ENCODE results near the gene CCDC92.
A peak's percentile ranks its signal among the peaks of the same experiment; 100 is the strongest.

The CCDC92 gene

DNA sequence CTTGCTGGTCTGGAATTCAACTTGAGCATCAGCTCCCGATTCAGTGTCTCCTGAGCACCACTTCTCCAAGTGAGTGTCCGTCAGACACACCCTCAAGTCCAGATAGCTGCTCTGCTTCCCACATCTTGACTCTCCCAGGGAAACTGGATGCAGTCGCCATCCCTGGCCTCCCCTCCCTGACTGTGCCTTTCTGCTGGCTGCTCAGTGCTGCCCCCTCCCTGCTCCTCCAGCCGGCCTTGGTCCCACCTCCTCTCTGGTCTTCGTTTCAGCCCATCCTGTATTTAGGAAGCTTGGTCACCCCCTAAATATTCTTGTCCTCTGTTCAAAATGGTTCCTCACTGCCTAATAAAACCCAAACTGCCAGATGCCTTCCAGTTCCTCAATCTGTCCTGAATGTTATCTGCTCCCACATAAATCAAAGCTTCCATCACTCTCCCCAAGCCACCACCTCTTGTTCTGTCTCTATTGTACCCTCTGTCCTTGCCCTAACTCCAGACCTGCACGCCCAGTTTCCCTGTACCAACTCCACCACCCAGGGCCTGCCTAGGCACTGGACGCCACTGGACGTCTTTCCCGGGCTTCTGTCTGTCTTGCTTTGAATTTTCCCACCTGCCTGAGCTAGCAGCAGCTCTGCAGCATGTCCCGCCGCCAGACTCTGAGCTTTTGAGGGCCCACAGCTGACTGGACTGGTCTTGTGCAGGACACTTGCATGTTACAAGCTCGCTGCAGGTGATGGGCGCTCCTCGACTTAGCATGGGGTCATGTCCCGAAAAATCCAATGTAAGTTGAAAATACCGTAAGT, 33.8 kb downstream of the CCDC92 start:
- H3K9me3 Mint-ChIP-seq = no peaks in the 10 kb centered on the region

DNA sequence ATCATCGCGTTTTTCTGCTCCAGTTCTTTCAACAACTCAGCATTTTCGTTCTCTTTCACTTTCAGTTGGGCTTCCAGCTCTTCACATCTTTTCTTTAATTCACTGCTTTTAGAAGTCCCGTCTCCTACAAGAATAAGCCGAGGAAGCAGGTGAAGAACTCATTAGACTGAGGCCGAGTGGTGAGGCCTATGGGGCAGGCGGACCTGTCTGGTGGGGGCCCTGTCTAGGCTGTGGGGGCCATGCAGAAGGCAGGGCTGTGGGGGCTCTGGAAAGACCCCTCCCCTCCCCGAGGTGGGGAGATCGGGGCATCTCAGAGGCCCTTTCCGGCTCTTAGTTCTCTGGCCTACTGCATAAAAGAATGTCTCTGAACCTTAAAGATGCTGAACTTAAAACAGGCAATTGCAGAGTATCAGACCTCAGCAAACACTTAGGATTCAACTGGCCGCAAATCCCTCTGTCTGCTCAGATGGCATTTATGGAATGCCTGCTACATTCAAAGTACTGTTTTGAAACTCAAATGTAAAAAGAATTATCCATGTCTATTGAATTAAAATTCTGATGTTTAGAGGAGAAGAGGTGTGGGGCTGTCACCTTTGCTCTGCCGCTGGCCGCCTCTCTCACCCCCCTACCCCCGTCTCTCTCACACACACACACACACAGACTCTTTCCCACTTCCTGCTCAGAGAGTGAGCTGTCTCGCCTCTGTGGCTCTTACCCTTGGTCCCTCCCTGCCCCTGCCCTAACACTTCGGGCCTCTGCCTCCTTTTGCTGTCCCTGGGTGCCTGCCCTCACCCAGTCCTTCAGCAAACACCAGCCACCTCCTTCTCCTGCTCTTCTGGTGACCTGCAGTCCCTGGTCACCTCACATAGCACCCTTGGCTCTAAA, 34.7 kb downstream of the CCDC92 start:
- no peaks in the 10 kb centered on the region for H3K9me3 Mint-ChIP-seq
- H3K4me1 Mint-ChIP-seq = peaks cover 8% of the 10 kb centered on the region
- H3K27me3 Mint-ChIP-seq (ENCODE audit: low read depth) = peaks cover 3% of the 10 kb centered on the region
- TF ChIP-seq, protein P1, sequence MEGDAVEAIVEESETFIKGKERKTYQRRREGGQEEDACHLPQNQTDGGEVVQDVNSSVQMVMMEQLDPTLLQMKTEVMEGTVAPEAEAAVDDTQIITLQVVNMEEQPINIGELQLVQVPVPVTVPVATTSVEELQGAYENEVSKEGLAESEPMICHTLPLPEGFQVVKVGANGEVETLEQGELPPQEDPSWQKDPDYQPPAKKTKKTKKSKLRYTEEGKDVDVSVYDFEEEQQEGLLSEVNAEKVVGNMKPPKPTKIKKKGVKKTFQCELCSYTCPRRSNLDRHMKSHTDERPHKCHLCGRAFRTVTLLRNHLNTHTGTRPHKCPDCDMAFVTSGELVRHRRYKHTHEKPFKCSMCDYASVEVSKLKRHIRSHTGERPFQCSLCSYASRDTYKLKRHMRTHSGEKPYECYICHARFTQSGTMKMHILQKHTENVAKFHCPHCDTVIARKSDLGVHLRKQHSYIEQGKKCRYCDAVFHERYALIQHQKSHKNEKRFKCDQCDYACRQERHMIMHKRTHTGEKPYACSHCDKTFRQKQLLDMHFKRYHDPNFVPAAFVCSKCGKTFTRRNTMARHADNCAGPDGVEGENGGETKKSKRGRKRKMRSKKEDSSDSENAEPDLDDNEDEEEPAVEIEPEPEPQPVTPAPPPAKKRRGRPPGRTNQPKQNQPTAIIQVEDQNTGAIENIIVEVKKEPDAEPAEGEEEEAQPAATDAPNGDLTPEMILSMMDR (IDR thresholded peaks at IDR 0.05; ENCODE audit: unreplicated experiment in 3 of 3) = no peak
- H3K36me3 Mint-ChIP-seq (ENCODE audit: low read depth) = peaks cover 63% of the 10 kb centered on the region
- no peak overlapping the region for H3K4me3 Mint-ChIP-seq
- H3K27ac Mint-ChIP-seq = peak overlapping the region in 1 of 3 experiments; percentile 10

More for the DNA sequence above, 33.8 kb downstream of the CCDC92 start:
- H3K4me3 Mint-ChIP-seq = no peak overlapping the region
- peaks cover 9% of the 10 kb centered on the region for H3K4me1 Mint-ChIP-seq
- peaks cover 58% of the 10 kb centered on the region for H3K36me3 Mint-ChIP-seq (ENCODE audit: low read depth)
- peak overlapping the region in 1 of 3 experiments; percentile 10 for H3K27ac Mint-ChIP-seq
- TF ChIP-seq, protein P1 (IDR thresholded peaks at IDR 0.05; ENCODE audit: unreplicated experiment in 3 of 3) = peak in 2 of 3 experiments; percentile 14 to 31
- peaks cover 3% of the 10 kb centered on the region for H3K27me3 Mint-ChIP-seq (ENCODE audit: low read depth)

GRCh38 chr12:123936956-123937706, 35.5 kb downstream of the CCDC92 start:
- H3K27me3 Mint-ChIP-seq (ENCODE audit: low read depth) = peaks cover 3% of the 10 kb centered on the region
- no peak overlapping the region for H3K27ac Mint-ChIP-seq
- TF ChIP-seq, protein P1 (IDR thresholded peaks at IDR 0.05; ENCODE audit: unreplicated experiment in 3 of 3) = no peak
- no peak overlapping the region for H3K4me3 Mint-ChIP-seq
- H3K9me3 Mint-ChIP-seq = no peaks in the 10 kb centered on the region
- no peaks in the 10 kb centered on the region for H3K4me1 Mint-ChIP-seq
- peaks cover 62% of the 10 kb centered on the region for H3K36me3 Mint-ChIP-seq (ENCODE audit: low read depth)

GRCh38 chr12:123936471-123936870, 36.2 kb downstream of the CCDC92 start:
- no peaks in the 10 kb centered on the region for H3K4me1 Mint-ChIP-seq
- H3K4me3 Mint-ChIP-seq = no peak overlapping the region
- H3K27me3 Mint-ChIP-seq (ENCODE audit: low read depth) = peaks cover 3% of the 10 kb centered on the region
- TF ChIP-seq, protein P1 (IDR thresholded peaks at IDR 0.05; ENCODE audit: unreplicated experiment in 3 of 3) = no peak
- H3K27ac Mint-ChIP-seq = no peak overlapping the region
- H3K9me3 Mint-ChIP-seq = peaks cover 3% of the 10 kb centered on the region
- peaks cover 62% of the 10 kb centered on the region for H3K36me3 Mint-ChIP-seq (ENCODE audit: low read depth)

DNA sequence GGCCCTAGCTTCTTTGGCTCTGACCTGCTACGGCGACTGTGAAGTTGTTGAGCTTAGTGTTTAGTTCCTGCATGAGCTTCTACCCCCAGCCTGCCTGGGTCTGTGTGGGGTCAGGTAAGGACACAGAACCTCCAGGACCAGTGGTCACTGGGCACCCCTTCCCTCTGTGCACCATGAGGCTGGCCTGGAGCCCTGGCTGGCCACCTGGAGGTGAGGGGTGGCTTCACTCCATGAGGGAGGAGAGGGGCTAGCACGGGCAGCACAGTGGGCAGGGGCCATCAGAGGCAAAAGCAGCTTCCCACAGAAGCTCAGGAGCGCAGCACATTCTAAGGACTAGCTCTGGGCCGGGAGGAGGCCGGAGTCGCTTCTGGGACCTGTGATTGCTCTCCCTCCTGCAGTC, 36.7 kb downstream of the CCDC92 start:
- no peak overlapping the region for H3K27ac Mint-ChIP-seq
- H3K36me3 Mint-ChIP-seq (ENCODE audit: low read depth) = peaks cover 59% of the 10 kb centered on the region
- no peaks in the 10 kb centered on the region for H3K4me1 Mint-ChIP-seq
- H3K9me3 Mint-ChIP-seq = peaks cover 3% of the 10 kb centered on the region
- TF ChIP-seq, protein P1 (IDR thresholded peaks at IDR 0.05; ENCODE audit: unreplicated experiment in 3 of 3) = no peak
- H3K4me3 Mint-ChIP-seq = no peak overlapping the region
- H3K27me3 Mint-ChIP-seq (ENCODE audit: low read depth) = peaks cover 3% of the 10 kb centered on the region
